UCSD-AML1 (cell line): ENCODE measurements around the gene SMTNL1.
A peak's percentile ranks its signal among the peaks of the same experiment; 100 is the strongest.

ENCODE experiments used
- DNase-seq: peaks from one replicate; lab custom pipeline; 2025; ENCODE audit not compliant: unreplicated experiment; lab: John Stamatoyannopoulos, UW

SMTNL1 gene, protein sequence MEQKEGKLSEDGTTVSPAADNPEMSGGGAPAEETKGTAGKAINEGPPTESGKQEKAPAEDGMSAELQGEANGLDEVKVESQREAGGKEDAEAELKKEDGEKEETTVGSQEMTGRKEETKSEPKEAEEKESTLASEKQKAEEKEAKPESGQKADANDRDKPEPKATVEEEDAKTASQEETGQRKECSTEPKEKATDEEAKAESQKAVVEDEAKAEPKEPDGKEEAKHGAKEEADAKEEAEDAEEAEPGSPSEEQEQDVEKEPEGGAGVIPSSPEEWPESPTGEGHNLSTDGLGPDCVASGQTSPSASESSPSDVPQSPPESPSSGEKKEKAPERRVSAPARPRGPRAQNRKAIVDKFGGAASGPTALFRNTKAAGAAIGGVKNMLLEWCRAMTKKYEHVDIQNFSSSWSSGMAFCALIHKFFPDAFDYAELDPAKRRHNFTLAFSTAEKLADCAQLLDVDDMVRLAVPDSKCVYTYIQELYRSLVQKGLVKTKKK

GRCh38 chr11:57536947-57537619 lies at the start of gene SMTNL1:
Gene SMTNL1 (plus strand): TSS chr11:57537595. CDS start chr11:57542643, 5,048 bp downstream.
- no peak for DNase-seq

DNA sequence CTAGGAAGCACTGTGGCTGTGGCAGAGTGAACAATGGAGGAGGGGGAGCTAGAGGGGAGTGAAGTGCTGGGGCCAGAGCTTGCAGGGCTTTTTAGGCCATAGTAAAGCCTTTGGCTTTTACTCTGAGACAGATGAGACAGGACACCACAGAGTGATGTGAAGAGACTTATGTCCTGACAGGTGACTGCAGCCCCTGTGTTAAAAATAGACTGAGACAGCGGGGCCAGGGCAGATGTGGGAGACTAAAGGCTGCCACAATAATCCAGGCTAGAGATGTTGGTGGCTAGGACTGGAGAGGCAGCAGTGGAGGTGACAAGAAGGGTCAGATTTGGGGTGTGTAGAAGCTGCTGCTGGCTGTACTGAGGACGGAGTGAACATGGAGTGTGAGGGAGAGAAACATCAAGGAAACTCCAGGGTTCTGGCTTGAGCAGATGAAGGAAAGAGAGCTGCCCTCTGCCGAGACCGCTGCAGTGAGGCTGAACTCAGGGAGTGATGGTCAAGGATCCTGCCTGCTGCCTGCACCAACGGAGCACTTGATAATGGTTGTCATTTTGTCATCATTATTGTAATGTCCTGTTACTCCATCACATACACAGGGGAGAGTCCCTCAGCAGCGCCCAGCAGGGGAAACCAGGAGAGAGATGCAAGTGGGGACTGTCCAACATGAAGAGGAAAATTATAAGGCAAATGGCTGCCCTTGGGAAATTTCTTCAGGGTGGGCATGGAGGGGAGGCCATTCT lies 49.3 kb upstream of the SMTNL1 start:
- no peak for DNase-seq

- DNase-seq: no peak
Observed at GRCh38 chr11:57490456-57491248, 46.7 kb upstream of the SMTNL1 start.

DNA sequence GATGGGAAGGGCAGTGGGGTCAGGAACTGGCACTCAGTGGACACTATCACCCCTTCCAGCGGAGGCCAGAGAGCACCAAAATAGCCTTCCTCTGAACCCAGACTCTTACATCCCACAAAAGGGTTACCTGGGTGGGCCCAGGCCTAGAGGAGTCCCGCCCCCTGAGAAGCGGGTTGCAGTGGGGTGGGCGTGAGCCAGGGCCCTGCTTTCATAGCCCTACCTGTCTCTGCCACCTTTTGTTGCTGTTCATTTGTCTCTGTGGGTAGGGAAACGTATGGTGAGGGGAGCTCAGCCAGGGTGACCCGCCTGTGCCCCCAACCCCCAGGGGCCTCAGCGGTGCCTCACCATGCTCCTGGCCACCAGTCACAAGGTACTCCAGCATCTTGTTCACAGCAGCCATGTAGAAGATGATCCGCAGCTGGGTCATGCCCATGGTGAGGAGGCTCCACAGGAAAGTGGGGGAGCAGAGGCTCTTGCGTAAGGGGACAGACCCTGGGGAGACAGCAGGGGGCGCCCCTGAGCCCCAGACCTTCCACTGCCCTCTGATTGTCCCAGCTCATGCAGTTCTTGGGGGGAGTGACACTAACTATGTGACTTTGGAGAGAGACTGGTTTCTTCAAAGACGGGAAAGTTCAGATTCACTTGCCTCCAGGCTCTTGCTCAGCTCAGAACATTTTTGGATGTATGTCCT lies 45.9 kb upstream of the SMTNL1 start:
- DNase-seq: peak; percentile 68

GRCh38 chr11:57493507-57494503 lies 43.6 kb upstream of the SMTNL1 start:
- peak; percentile 59 for DNase-seq

DNA sequence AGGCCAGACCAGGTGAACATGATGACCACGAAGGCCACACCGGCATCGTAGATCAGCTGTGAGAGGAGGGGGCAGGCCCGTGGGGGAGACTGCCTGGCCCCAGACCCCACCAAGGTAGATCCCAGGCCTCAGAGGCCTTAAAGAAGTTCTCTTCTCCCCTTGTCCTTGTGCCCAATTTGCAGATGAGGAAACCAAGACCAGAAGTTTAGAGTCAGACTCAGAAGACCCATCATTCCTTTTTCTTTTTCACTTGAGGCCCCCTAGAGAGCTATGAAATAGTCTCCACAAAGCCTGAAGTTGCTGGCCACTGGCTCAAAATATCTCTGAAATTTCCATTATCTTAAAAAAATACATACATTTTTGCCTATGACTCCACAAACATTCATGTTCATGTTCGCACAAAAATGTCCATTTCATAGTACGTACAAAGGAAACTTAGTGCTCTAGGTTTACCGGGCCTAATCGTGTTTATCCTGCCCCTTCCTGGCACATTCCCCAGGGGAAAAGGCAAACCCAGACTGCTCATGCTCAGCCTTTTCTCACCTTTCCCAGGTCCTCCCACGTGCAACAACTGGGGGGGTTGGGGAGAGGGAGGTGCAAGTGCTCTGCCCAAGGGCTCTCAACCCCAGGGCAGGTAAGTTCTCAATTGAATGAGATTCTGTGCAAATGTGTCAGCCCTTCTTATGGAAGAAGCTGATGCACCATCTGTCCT lies 41.1 kb upstream of the SMTNL1 start:
- DNase-seq: no peak

- DNase-seq: no peak
Observed at GRCh38 chr11:57497303-57498247, 39.8 kb upstream of the SMTNL1 start.

DNA sequence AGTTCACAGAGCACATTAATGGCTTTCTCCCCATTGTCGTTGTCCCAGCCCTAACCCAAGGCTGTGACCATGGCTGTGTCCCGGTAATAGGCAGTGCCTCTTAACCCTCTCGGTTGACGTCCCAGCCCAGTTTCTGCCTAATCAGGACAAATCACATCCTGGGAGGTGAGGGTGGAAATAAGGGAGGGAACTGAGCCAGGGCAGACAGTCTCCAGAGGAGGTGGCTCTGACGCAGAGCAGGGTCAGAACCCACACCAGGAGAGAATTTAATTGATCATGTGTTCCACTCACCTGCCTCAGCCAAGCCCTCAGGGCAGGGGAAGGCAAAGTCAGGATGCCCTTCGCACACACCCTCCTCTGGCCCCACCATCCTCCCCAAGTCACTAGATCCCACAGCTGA lies 38.9 kb upstream of the SMTNL1 start:
- DNase-seq: no peak

DNA sequence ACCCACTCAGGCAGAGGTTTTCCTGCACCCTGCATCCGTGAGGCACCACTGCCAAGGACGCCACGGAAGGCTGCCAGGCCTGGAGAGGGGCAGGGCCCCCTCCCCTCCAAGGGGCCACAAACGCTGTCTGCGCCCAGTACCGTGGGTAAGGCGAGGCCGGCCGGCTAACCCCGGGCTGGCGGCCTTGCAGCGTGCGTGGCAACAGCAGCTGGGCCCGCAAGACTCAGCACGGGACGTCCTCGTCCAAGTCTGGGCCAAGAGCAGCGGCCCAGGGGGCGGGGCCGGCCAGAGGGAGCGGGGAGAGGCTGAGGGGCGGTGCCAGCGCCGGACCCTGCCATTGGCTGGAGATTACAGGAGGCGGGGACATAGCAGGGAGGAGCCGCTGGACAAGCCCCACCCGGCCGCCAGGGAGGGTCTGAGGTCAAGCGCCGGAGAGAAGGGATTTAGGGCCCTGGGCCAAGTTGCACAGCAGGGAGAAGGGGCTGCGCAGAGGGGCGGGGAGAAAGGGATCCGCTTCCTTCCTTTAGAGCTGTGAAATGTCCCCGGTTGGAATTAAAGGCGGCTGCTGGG lies 37.9 kb upstream of the SMTNL1 start:
- no peak for DNase-seq

GRCh38 chr11:57499983-57500461 lies 37.4 kb upstream of the SMTNL1 start:
- DNase-seq: no peak

- no peak for DNase-seq
Observed at GRCh38 chr11:57500515-57500914, 36.9 kb upstream of the SMTNL1 start.

GRCh38 chr11:57500926-57501325 lies 36.5 kb upstream of the SMTNL1 start:
- DNase-seq: no peak

- DNase-seq: no peak
Observed at GRCh38 chr11:57501953-57502352, 35.4 kb upstream of the SMTNL1 start.

DNA sequence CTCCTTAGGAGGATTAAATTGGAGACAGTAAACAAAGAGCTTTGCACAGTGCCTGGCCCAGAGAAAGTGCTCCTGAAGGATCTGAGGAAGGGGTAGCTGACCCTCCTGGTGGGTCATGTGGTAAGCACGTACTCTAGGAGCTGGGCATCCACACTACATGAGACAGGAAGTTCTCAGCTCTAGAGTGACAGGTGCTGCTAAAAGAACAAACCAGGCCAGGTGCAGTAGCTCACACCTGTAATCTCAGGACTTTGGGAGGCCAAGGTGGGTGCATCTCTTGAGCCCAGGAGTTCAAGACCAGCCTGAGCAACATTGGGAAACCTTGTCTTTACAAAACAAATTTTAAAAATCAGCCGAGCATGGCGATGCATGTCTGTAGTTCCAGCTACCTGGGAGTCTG lies 35.0 kb upstream of the SMTNL1 start:
- DNase-seq: no peak

GRCh38 chr11:57502870-57503269 lies 34.5 kb upstream of the SMTNL1 start:
- no peak for DNase-seq

- DNase-seq: no peak
Observed at GRCh38 chr11:57504511-57504910, 32.9 kb upstream of the SMTNL1 start.

DNA sequence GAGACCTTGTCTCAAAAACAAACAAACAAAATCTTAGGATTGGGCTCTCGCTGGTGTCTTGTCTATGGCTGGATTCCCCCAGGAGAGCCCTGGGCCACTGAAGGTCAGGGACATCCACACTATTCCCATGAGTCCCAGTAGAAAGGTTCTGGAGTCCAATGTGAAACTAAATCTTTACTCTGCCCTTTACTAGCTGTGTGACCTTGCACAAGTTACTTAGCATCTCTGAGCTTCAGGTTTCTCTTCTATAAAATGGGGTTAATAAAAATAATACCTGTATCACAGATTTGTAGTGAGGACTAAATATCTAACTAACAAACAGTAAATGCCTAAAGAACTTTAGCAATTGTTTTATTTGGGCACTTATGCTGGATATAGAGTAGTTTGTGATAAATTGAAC lies 30.9 kb upstream of the SMTNL1 start:
- no peak for DNase-seq
